Measurements from ENCODE around the gene F10.

The F10 gene

GRCh38 chr13:113129480-113129879 is 6.9 kb downstream of the F10 start:
- no peak overlapping the region for H3K27ac ChIP-seq
- no peak for TF ChIP-seq ZFX (IDR thresholded peaks at IDR 0.05)
- TF ChIP-seq CTCF (conservative IDR thresholded peaks at IDR 0.05) = no peak

- TF ChIP-seq ZFX (IDR thresholded peaks at IDR 0.05) (no peak), CTCF (conservative IDR thresholded peaks at IDR 0.05) (no peak)
- no peak overlapping the region for H3K27ac ChIP-seq
Observed at GRCh38 chr13:113129921-113130750, 7.5 kb downstream of the F10 start.

GRCh38 chr13:113135281-113135760 is 12.7 kb downstream of the F10 start:
- no peak overlapping the region for H3K27ac ChIP-seq
- TF ChIP-seq ZFX (IDR thresholded peaks at IDR 0.05) (no peak), CTCF (conservative IDR thresholded peaks at IDR 0.05) (no peak)

- no peak for TF ChIP-seq CTCF (conservative IDR thresholded peaks at IDR 0.05)
- no peak for TF ChIP-seq ZFX (IDR thresholded peaks at IDR 0.05)
- no peak overlapping the region for H3K27ac ChIP-seq
Observed at GRCh38 chr13:113137691-113138298, 15.2 kb downstream of the F10 start.

GRCh38 chr13:113138792-113139551 is 16.4 kb downstream of the F10 start:
- no peak for TF ChIP-seq ZFX (IDR thresholded peaks at IDR 0.05)
- TF ChIP-seq CTCF (conservative IDR thresholded peaks at IDR 0.05) = no peak

GRCh38 chr13:113139577-113139976 is 17.0 kb downstream of the F10 start:
- H3K27ac ChIP-seq = no peak overlapping the region

More at GRCh38 chr13:113138792-113139551, 16.4 kb downstream of the F10 start:
- H3K27ac ChIP-seq = no peak overlapping the region

GRCh38 chr13:113140677-113141600 is 18.3 kb downstream of the F10 start:
- TF ChIP-seq ZFX (IDR thresholded peaks at IDR 0.05) (peak; percentile 28; the same call in 1 of the 2 replicates), CTCF (conservative IDR thresholded peaks at IDR 0.05) (no peak)

More at GRCh38 chr13:113139577-113139976, 17.0 kb downstream of the F10 start:
- TF ChIP-seq ZFX (IDR thresholded peaks at IDR 0.05) = no peak

More at GRCh38 chr13:113140677-113141600, 18.3 kb downstream of the F10 start:
- peak overlapping the region; percentile 42 for H3K27ac ChIP-seq

All from C4-2B (cell line).